ENCODE data around the gene CHN2. TPM values are rescaled to one million over a fixed set of nuclear protein-coding genes. Genes with fewer than 3 reads are reported as not detected.

CHN2 gene
- total RNA-seq, 1 experiment from 2014 or later, result 0.15 TPM

DNA sequence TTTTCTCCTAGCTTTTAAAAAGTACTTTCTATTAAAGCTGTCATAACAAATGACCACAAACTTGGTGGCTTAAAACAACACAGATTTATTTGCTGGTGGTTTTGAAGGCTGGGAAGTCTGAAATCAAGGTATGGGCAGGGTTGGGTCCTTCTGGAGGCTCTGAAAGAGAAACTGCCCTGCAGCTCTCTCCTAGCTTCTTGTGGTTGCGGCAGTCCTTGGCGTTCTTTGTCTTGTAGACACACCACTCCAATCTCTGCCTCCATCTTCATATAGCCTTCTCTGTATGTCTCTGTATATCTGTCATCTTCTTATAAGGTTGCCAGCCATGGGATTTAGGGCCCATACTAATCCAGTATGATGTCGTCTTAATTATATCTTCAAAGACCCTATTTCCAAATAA is 289.7 kb downstream of the CHN2 start:
- ChIA-PET POLR2A (no interaction called here), CTCF (no interaction called here)
- intact Hi-C loops (cut with micrococcal nuclease; ENCODE audit: unreplicated experiment), result no loop called here

DNA sequence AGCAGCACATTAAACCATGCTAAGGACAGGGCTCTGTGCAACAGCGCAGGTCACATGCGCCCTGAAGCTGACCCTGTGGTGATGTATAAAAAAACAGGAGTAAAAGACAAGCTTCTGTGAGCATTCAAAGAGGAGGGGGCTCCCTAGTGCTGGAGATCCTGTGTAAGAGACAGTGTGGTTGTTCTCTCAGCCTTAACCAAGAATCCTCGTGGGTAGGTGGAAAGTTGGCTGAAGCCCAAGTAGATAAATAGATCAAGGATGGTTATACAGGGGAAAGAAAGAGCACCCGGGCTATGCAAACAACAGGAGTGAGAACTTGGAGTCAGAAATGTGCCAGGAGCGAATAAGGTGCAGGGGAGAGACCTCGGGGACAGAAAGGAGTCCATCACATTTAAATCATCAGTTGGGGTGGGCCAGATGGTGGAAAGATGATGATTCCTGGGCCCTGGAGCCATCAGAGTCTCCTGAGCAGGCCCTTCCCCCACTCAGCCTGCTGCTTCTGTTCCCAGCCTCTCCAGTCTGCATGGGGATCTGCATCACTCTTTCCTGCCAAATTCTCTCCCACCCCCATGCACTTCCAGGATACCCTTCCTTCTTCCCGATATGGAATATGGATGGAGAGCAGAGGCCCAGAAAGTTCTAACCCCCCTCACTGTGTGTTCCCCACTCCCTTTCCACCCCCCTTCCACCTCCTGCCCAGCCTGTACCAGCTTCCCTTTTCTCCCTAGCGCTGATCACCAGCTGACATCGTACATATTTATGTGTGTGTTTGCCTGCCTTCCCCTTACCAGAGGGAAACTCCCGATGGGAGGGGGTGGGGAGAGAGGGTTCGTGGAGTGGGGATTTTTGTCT is 291.0 kb downstream of the CHN2 start:
- Histone ChIP-seq H3K27me3 (ENCODE audit: control insufficient read depth, insufficient read depth, low read length) (peaks cover 4% of the 10 kb centered on the region), H3K36me3 (ENCODE audit: control insufficient read depth, insufficient read depth, low read length) (no peaks in the 10 kb centered on the region), H3K4me1 (ENCODE audit: control insufficient read depth, insufficient read depth, low read length) (peaks cover 2% of the 10 kb centered on the region; the same call in 1 of the 2 replicates), H3K27ac (ENCODE audit: low read length) (no peak overlapping the region), H3K9me3 (ENCODE audit: control insufficient read depth, insufficient read depth, low read depth, low read length) (no peaks in the 10 kb centered on the region), H3K4me3 (ENCODE audit: low read depth in 2 of 2, low read length in 2 of 2) (no peak overlapping the region)
- DNase-seq (ENCODE audit: low read depth, low spot score), result no peak
- intact Hi-C loops (cut with micrococcal nuclease; ENCODE audit: unreplicated experiment), result no loop called here
- TF ChIP-seq, protein P1, sequence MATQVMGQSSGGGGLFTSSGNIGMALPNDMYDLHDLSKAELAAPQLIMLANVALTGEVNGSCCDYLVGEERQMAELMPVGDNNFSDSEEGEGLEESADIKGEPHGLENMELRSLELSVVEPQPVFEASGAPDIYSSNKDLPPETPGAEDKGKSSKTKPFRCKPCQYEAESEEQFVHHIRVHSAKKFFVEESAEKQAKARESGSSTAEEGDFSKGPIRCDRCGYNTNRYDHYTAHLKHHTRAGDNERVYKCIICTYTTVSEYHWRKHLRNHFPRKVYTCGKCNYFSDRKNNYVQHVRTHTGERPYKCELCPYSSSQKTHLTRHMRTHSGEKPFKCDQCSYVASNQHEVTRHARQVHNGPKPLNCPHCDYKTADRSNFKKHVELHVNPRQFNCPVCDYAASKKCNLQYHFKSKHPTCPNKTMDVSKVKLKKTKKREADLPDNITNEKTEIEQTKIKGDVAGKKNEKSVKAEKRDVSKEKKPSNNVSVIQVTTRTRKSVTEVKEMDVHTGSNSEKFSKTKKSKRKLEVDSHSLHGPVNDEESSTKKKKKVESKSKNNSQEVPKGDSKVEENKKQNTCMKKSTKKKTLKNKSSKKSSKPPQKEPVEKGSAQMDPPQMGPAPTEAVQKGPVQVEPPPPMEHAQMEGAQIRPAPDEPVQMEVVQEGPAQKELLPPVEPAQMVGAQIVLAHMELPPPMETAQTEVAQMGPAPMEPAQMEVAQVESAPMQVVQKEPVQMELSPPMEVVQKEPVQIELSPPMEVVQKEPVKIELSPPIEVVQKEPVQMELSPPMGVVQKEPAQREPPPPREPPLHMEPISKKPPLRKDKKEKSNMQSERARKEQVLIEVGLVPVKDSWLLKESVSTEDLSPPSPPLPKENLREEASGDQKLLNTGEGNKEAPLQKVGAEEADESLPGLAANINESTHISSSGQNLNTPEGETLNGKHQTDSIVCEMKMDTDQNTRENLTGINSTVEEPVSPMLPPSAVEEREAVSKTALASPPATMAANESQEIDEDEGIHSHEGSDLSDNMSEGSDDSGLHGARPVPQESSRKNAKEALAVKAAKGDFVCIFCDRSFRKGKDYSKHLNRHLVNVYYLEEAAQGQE (IDR thresholded peaks at IDR 0.05; ENCODE audit: insufficient read depth in 1 of 2, low read depth in 2 of 2, low read length in 1 of 2), result no peak
- TF ChIP-seq, protein P2, sequence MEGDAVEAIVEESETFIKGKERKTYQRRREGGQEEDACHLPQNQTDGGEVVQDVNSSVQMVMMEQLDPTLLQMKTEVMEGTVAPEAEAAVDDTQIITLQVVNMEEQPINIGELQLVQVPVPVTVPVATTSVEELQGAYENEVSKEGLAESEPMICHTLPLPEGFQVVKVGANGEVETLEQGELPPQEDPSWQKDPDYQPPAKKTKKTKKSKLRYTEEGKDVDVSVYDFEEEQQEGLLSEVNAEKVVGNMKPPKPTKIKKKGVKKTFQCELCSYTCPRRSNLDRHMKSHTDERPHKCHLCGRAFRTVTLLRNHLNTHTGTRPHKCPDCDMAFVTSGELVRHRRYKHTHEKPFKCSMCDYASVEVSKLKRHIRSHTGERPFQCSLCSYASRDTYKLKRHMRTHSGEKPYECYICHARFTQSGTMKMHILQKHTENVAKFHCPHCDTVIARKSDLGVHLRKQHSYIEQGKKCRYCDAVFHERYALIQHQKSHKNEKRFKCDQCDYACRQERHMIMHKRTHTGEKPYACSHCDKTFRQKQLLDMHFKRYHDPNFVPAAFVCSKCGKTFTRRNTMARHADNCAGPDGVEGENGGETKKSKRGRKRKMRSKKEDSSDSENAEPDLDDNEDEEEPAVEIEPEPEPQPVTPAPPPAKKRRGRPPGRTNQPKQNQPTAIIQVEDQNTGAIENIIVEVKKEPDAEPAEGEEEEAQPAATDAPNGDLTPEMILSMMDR (IDR thresholded peaks at IDR 0.05), result no peak
- TF ChIP-seq SIN3A (IDR thresholded peaks at IDR 0.05; ENCODE audit: borderline replicate concordance, insufficient read depth, low read depth, low read length) (no peak), POLR2AphosphoS5 (IDR thresholded peaks at IDR 0.05; ENCODE audit: low read depth, low read length) (no peak), TCF7L2 (IDR thresholded peaks at IDR 0.05; ENCODE audit: low read depth, low read length) (no peak)
- CTCF ChIA-PET, result no interaction called here
- in situ Hi-C loops (cut with HindIII; ENCODE audit: low pct_unique_long_range_greater_than_20kb, low sequenced_read_pairs), result no loop called here
- ATAC-seq, result no peak
- POLR2A ChIA-PET, result interaction anchor here (0.6 kb wide), 1 partner anchor 1283 kb away, joined by 3 read pairs; no protein-coding TSS in a partner anchor
- BruUV-seq (replicated peaks), result no TSS peak

More for the DNA sequence above, 289.7 kb downstream of the CHN2 start:
- H3K4me1 ChIP-seq (ENCODE audit: control insufficient read depth, insufficient read depth, low read length), result peaks cover 2% of the 10 kb centered on the region; the same call in 1 of the 2 replicates
- DNase-seq (ENCODE audit: low read depth, low spot score), result no peak
- H3K27ac ChIP-seq (ENCODE audit: low read length), result no peak overlapping the region
- H3K36me3 ChIP-seq (ENCODE audit: control insufficient read depth, insufficient read depth, low read length), result no peaks in the 10 kb centered on the region
- in situ Hi-C loops (cut with HindIII; ENCODE audit: low pct_unique_long_range_greater_than_20kb, low sequenced_read_pairs), result no loop called here
- TF ChIP-seq, protein P1 (IDR thresholded peaks at IDR 0.05; ENCODE audit: insufficient read depth in 1 of 2, low read depth in 2 of 2, low read length in 1 of 2), result no peak
- TF ChIP-seq TCF7L2 (IDR thresholded peaks at IDR 0.05; ENCODE audit: low read depth, low read length) (no peak), POLR2AphosphoS5 (IDR thresholded peaks at IDR 0.05; ENCODE audit: low read depth, low read length) (no peak), SIN3A (IDR thresholded peaks at IDR 0.05; ENCODE audit: borderline replicate concordance, insufficient read depth, low read depth, low read length) (no peak)
- TF ChIP-seq, protein P2 (IDR thresholded peaks at IDR 0.05), result no peak
- no peaks in the 10 kb centered on the region for H3K9me3 ChIP-seq (ENCODE audit: control insufficient read depth, insufficient read depth, low read depth, low read length)
- H3K27me3 ChIP-seq (ENCODE audit: control insufficient read depth, insufficient read depth, low read length), result peaks cover 4% of the 10 kb centered on the region; the same call in 1 of the 2 replicates
- ATAC-seq, result no peak
- no TSS peak for BruUV-seq (replicated peaks)
- no peak overlapping the region for H3K4me3 ChIP-seq (ENCODE audit: low read depth in 2 of 2, low read length in 2 of 2)

Measured in Panc1 (cell line).